GM19328 (cell line): ENCODE measurements around the gene ATP8A1.

Experiments used
- ATAC-seq: cut with Tn5 transposase; IDR thresholded peaks from one replicate; pipeline ENCODE4 v1.9.1; 2021; ENCODE audit warnings: mild to moderate bottlenecking, moderate library complexity; ENCODE audit not compliant: unreplicated experiment

Gene ATP8A1

GRCh38 chr4:42627885-42628646 is 28.8 kb downstream of the ATP8A1 start:
- ATAC-seq: peak; percentile 85

GRCh38 chr4:42626629-42627146 is 30.2 kb downstream of the ATP8A1 start:
- no peak for ATAC-seq

GRCh38 chr4:42625329-42625728 is 31.6 kb downstream of the ATP8A1 start:
- no peak for ATAC-seq

GRCh38 chr4:42624551-42624950 is 32.4 kb downstream of the ATP8A1 start:
- ATAC-seq: no peak

- no peak for ATAC-seq
Observed at GRCh38 chr4:42618023-42618422, 38.9 kb downstream of the ATP8A1 start.

GRCh38 chr4:42617030-42617429 is 39.9 kb downstream of the ATP8A1 start:
- ATAC-seq: no peak

GRCh38 chr4:42616572-42616971 is 40.3 kb downstream of the ATP8A1 start:
- no peak for ATAC-seq

GRCh38 chr4:42615131-42615763 is 41.7 kb downstream of the ATP8A1 start:
- no peak for ATAC-seq

- no peak for ATAC-seq
Observed at GRCh38 chr4:42612898-42613297, 44.0 kb downstream of the ATP8A1 start.

- no peak for ATAC-seq
Observed at GRCh38 chr4:42610941-42611340, 46.0 kb downstream of the ATP8A1 start.

GRCh38 chr4:42609051-42609450 is 47.9 kb downstream of the ATP8A1 start:
- no peak for ATAC-seq

- ATAC-seq: no peak
Observed at GRCh38 chr4:42608551-42608950, 48.4 kb downstream of the ATP8A1 start.

GRCh38 chr4:42607011-42607726 is 49.7 kb downstream of the ATP8A1 start:
- ATAC-seq: no peak

- no peak for ATAC-seq
Observed at GRCh38 chr4:42605264-42605663, 51.6 kb downstream of the ATP8A1 start.

GRCh38 chr4:42603862-42604261 is 53.0 kb downstream of the ATP8A1 start:
- ATAC-seq: no peak

GRCh38 chr4:42600578-42600977 is 56.3 kb downstream of the ATP8A1 start:
- ATAC-seq: no peak

GRCh38 chr4:42596918-42597317 is 60.0 kb downstream of the ATP8A1 start:
- ATAC-seq: peak; percentile 73

GRCh38 chr4:42594888-42595287 is 62.0 kb downstream of the ATP8A1 start:
- no peak for ATAC-seq

GRCh38 chr4:42588909-42589308 is 68.0 kb downstream of the ATP8A1 start:
- ATAC-seq: no peak

- no peak for ATAC-seq
Observed at GRCh38 chr4:42586775-42587174, 70.1 kb downstream of the ATP8A1 start.

GRCh38 chr4:42579903-42580302 is 77.0 kb downstream of the ATP8A1 start:
- ATAC-seq: no peak

- ATAC-seq: no peak
Observed at GRCh38 chr4:42578187-42578586, 78.7 kb downstream of the ATP8A1 start.
